ENCODE data around the gene FAM83E.
"Not testable (repeated sequence)": the region's sequence is repeated elsewhere in the genome, so short reads cannot be mapped to it uniquely, and the experiment has no call there.

FAM83E gene

GRCh38 chr19:48635966-48636858 lies 21.3 kb upstream of the FAM83E start:
- no peak for TF ChIP-seq CTCF (IDR thresholded peaks at IDR 0.05; ENCODE audit: insufficient read depth, low read depth, low read length, missing control alignments)

GRCh38 chr19:48635263-48635965 lies 20.5 kb upstream of the FAM83E start:
- peak; percentile 82 for DNase-seq (ENCODE audit: low read depth)
- peak overlapping the region; percentile 73 for H3K4me3 ChIP-seq (ENCODE audit: low read depth, low read length)
- TF ChIP-seq CTCF (IDR thresholded peaks at IDR 0.05; ENCODE audit: insufficient read depth, low read depth, low read length, missing control alignments), result no peak

More at GRCh38 chr19:48635966-48636858, 21.3 kb upstream of the FAM83E start:
- DNase-seq (ENCODE audit: low read depth), result peak; percentile 17
- H3K4me3 ChIP-seq (ENCODE audit: low read depth, low read length), result peak overlapping the region; percentile 73

GRCh38 chr19:48634424-48635262 lies 19.8 kb upstream of the FAM83E start:
- DNase-seq (ENCODE audit: low read depth), result peak; percentile 98
- no peak for TF ChIP-seq CTCF (IDR thresholded peaks at IDR 0.05; ENCODE audit: insufficient read depth, low read depth, low read length, missing control alignments)
- peak overlapping the region; percentile 65 for H3K4me3 ChIP-seq (ENCODE audit: low read depth, low read length)

- peak overlapping the region; percentile 55 for H3K4me3 ChIP-seq (ENCODE audit: low read depth, low read length)
- no peak for DNase-seq (ENCODE audit: low read depth)
- TF ChIP-seq CTCF (IDR thresholded peaks at IDR 0.05; ENCODE audit: insufficient read depth, low read depth, low read length, missing control alignments), result no peak
Observed at GRCh38 chr19:48634036-48634342, 19.1 kb upstream of the FAM83E start.

DNA sequence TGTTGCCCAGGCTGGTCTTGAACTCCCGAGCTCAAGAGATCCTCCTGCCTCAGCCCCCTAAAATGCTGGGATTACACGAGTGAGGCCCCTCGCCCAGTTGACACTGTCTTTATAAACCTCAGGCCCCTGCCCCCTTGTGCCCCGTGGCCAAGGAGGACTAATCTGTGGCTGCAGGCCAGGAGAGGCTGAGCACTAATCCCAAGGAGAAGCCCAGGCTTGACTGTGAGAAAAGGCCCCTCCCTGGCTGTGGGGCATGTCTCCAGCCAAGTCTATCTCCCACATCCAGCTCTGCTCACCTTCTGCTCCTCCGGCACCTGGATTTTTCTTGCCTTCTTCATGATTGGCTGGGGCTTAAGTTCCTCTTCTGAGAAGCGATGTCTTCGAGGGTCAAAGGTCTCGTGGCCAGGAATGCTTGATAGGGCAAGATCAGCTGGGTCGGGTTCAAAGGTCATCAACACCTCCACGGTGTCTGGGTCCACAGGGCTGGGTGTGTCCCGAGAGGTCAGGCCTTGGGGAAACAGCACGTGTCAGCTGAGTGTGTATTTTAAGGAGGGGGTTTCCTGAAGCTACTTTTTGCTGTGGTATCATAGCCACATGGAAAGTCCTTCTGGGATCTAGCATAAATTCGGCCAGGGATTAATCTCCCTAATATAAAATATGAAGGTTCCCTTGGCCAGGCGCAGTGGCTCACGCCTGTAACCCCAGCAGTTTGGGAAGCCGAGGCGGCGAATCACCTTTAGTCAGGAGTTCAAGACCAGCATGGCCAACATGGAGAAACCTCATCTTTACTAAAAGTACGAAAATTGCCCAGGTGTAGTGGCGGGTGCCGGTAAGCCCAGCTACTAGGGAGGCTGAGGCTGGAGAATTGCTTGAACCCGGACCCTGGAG lies 18.5 kb upstream of the FAM83E start:
- no peak for TF ChIP-seq CTCF (IDR thresholded peaks at IDR 0.05; ENCODE audit: insufficient read depth, low read depth, low read length, missing control alignments)
- peak; percentile 31 for DNase-seq (ENCODE audit: low read depth)
- H3K4me3 ChIP-seq (ENCODE audit: low read depth, low read length), result peak overlapping the region; percentile 55

DNA sequence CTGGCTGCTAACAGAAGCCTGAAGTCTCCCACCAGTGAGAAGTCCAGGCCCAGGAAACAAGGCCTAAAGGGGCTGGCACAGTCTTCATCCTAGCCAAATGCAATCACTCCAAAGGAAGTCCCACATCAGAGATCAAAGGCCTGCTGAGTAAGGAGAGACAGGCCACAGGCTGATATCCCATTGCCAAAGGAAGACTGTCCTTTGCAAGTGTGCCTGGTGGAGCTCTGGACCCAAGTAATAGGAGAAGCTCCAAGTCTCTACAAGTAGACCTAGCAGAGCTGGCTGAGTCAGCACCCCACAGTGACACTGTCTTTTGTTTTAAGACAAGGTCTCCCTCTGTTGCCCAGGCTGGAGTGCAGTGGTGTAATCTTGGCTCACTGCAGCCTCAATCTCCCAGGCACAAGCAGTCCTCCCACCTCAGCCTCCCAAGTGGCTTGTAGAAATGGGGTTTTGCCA lies 17.8 kb upstream of the FAM83E start:
- no peak overlapping the region for H3K4me3 ChIP-seq (ENCODE audit: low read depth, low read length)
- no peak for TF ChIP-seq CTCF (IDR thresholded peaks at IDR 0.05; ENCODE audit: insufficient read depth, low read depth, low read length, missing control alignments)
- no peak for DNase-seq (ENCODE audit: low read depth)

DNA sequence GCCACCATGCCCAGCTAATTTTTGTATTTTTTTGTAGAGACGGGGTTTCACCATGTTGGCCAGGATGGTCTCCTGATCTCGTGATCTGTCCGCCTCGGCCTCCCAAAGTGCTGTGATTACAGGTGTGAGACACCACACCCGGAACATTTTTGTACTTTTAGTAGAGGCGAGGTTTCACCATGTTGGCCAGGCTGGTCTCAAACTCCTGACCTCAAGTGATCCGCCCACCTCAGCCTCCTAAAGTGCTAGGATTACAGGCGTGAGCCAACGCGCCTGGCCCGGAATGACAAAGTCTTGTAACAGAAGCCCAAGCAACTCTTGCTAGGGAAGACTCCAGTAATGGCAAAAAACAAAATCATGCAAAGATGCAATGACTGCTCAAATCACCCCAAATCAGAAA lies 17.4 kb upstream of the FAM83E start:
- H3K4me3 ChIP-seq (ENCODE audit: low read depth, low read length); DNase-seq (ENCODE audit: low read depth): not testable (repeated sequence)

Data from GM12865 (cell line).